HCT116 (cell line): ENCODE measurements around the gene RALGAPA1. TPM values are rescaled to one million over a fixed set of nuclear protein-coding genes. Genes with fewer than 3 reads are reported as not detected.
"Not testable (repeated sequence)": the region's sequence is repeated elsewhere in the genome, so short reads cannot be mapped to it uniquely, and the experiment has no call there.

Experiments
- ATAC-seq: fragments of 200-7000 bp; cut with Tn5 transposase; 2 replicates; pipeline ENCODE4 v1.9.1; 2020; ENCODE audit warnings: mild to moderate bottlenecking, moderate library complexity
- BruUV-seq: library from RNA; stranded (reverse); fragments of 400-500 nt; replicated peaks from 2 replicates; lab custom pipeline; 2021; lab: Mats Ljungman, UMichigan
- CTCF ChIA-PET: fragments of 300-600 bp; sonication (Branson Sonifier 250); formaldehyde crosslinking; loops from one replicate; lab custom pipeline; 2021; ENCODE audit warnings: antibody characterized with exemption; lab: Charles Lee
- POLR2A ChIA-PET: fragments of 300-600, 350-600 bp; sonication (Branson Sonifier 250); formaldehyde crosslinking; loops from one replicate; lab custom pipeline; 2021; ENCODE audit warnings: antibody characterized with exemption; lab: Charles Lee
- RAD21 ChIA-PET, 2 experiments: fragments of 300-600 bp; sonication (Branson Sonifier 250); formaldehyde crosslinking; loops; one replicate each; lab custom pipeline; 2023; ENCODE audit warnings: low total read pairs in 2 of 2; ENCODE audit not compliant: uncharacterized antibody in 2 of 2, unreplicated experiment in 2 of 2, low non-redundant PET in 1 of 2; lab: Charles Lee
- DNase-seq: peaks from one replicate; pipeline ENCODE4 v3.0.0-alpha.2; 2010; ENCODE audit warnings: low read depth, low spot score
- H2AFZ ChIP-seq: fragments of 200-600 bp; shearing (Covaris generic), sonication (generic); 2 replicates; pipeline ENCODE4 v1.6.1; 2017; ENCODE audit warnings: low read depth, mixed run types, mixed read lengths, antibody characterized with exemption, low read length; ENCODE audit not compliant: poor library complexity, severe bottlenecking
- H3K27ac ChIP-seq: 2 replicates; pipeline ENCODE4 v1.5.1; 2012; ENCODE audit warnings: low read depth, low read length
- H3K27me3 ChIP-seq: fragments of 200-600 bp; sonication (generic); 2 replicates; pipeline ENCODE4 v1.6.1; 2016; ENCODE audit warnings: mixed run types, low read length, mixed read lengths; ENCODE audit not compliant: insufficient read depth
- H3K36me3 ChIP-seq, 2 experiments: fragments of 200-500 bp in 1 of 2; fragments of 200-600 bp in 1 of 2; sonication (Bioruptor generic) in 1 of 2; sonication (generic) in 1 of 2; 2 replicates each; pipeline versions ENCODE4 v1.5.1 to v1.6.1; 2014 to 2016; ENCODE audit warnings: low read length in 2 of 2, inconsistent platforms in 1 of 2, mixed read lengths in 1 of 2, mixed run types in 1 of 2; ENCODE audit not compliant: insufficient read depth in 2 of 2, control insufficient read depth in 1 of 2
- H3K4me1 ChIP-seq, 2 experiments: fragments of 200-600 bp in 1 of 2; sonication (generic) in 1 of 2; 2 replicates each; pipeline versions ENCODE4 v1.5.1 to v1.6.1; 2012 to 2017; ENCODE audit warnings: low read length in 2 of 2, inconsistent platforms in 1 of 2, mild to moderate bottlenecking in 1 of 2, mixed read lengths in 1 of 2, mixed run types in 1 of 2, moderate library complexity in 1 of 2; ENCODE audit not compliant: insufficient read depth in 2 of 2, control insufficient read depth in 1 of 2
- H3K4me2 ChIP-seq: fragments of 200-600 bp; sonication (generic); 2 replicates; pipeline ENCODE4 v1.6.1; 2017; ENCODE audit warnings: mixed run types, low read length, mixed read lengths
- H3K4me3 ChIP-seq, 2 experiments: fragments of 200-600 bp in 1 of 2; sonication (generic) in 1 of 2; replicated peaks in 1 of 2; 2 replicates each; pipeline ENCODE4 v1.5.1; 2011 to 2016; ENCODE audit warnings: low read length in 2 of 2, control low read depth in 1 of 2, low read depth in 1 of 2, mild to moderate bottlenecking in 1 of 2, mixed read lengths in 1 of 2, mixed run types in 1 of 2
- H3K79me2 ChIP-seq: fragments of 200-600 bp; sonication (generic); 2 replicates; pipeline ENCODE4 v1.6.1; 2017; ENCODE audit warnings: mild to moderate bottlenecking, mixed run types, low read length, moderate library complexity, mixed read lengths; ENCODE audit not compliant: insufficient read depth
- H3K9ac ChIP-seq: fragments of 200-600 bp; sonication (generic); 2 replicates; pipeline ENCODE4 v1.6.1; 2016; ENCODE audit warnings: low read length, mixed read lengths
- H3K9me2 ChIP-seq: fragments of 200-600 bp; sonication (generic), shearing (Covaris generic); 2 replicates; pipeline ENCODE4 v1.6.1; 2017; ENCODE audit warnings: mixed run types, mild to moderate bottlenecking, moderate library complexity; ENCODE audit not compliant: insufficient read depth
- H3K9me3 ChIP-seq, 2 experiments: fragments of 200-500 bp in 1 of 2; fragments of 200-600 bp in 1 of 2; sonication (Bioruptor generic) in 1 of 2; sonication (generic) in 1 of 2; 2 replicates each; pipeline ENCODE4 v1.6.1; 2014 to 2017; ENCODE audit warnings: low read length in 2 of 2, mixed read lengths in 2 of 2, inconsistent platforms in 1 of 2, low read depth in 1 of 2, mild to moderate bottlenecking in 1 of 2, mixed run types in 1 of 2, moderate library complexity in 1 of 2; ENCODE audit not compliant: control insufficient read depth in 1 of 2, insufficient read depth in 1 of 2
- H4K20me1 ChIP-seq: fragments of 200-600 bp; sonication (generic), shearing (Covaris generic); 2 replicates; pipeline ENCODE4 v1.6.1; 2017; ENCODE audit warnings: mixed run types, mild to moderate bottlenecking, moderate library complexity; ENCODE audit not compliant: insufficient read depth
- CBX3 ChIP-seq: IDR thresholded peaks from 2 replicates; pipeline ENCODE4 v1.6.1; 2012; ENCODE audit warnings: low read depth
- CTCF ChIP-seq, 3 experiments: fragments of 200-600 bp in 1 of 3; sonication (generic) in 1 of 3; IDR thresholded peaks in 2 of 3; conservative IDR thresholded peaks in 1 of 3; 2 replicates each; pipeline ENCODE4 v1.5.1; 2012 to 2017; ENCODE audit warnings: low read depth in 2 of 3, low read length in 2 of 3, antibody characterized with exemption in 1 of 3, borderline replicate concordance in 1 of 3, control low read depth in 1 of 3, mild to moderate bottlenecking in 1 of 3, mixed read lengths in 1 of 3, mixed run types in 1 of 3, moderate library complexity in 1 of 3; ENCODE audit not compliant: insufficient read depth in 1 of 3
- ELF1 ChIP-seq: IDR thresholded peaks from 2 replicates; pipeline ENCODE4 v1.6.1; 2012; ENCODE audit warnings: low read depth, borderline replicate concordance
- EZH2 ChIP-seq: fragments of 200-600 bp; sonication (generic); IDR thresholded peaks from 2 replicates; pipeline ENCODE4 v1.6.1; 2017; ENCODE audit warnings: antibody characterized with exemption, mixed run types
- EZH2phosphoT487 ChIP-seq: fragments of 200-600 bp; IDR thresholded peaks from 2 replicates; pipeline ENCODE4 v1.6.1; 2018; ENCODE audit warnings: antibody characterized with exemption, borderline replicate concordance
- JUND ChIP-seq: IDR thresholded peaks from 2 replicates; pipeline ENCODE4 v1.6.1; 2012
- POLR2A ChIP-seq: IDR thresholded peaks from 2 replicates; pipeline ENCODE4 v1.7.0; 2011; ENCODE audit warnings: borderline replicate concordance; ENCODE audit not compliant: insufficient read depth, insufficient read length; ENCODE audit errors: extremely low read depth
- REST ChIP-seq: IDR thresholded peaks from 2 replicates; pipeline ENCODE4 v1.6.1; 2012; ENCODE audit warnings: low read depth
- SIN3A ChIP-seq: IDR thresholded peaks from 2 replicates; pipeline ENCODE4 v1.6.1; 2012; ENCODE audit warnings: low read depth
- SRF ChIP-seq: IDR thresholded peaks from 2 replicates; pipeline ENCODE4 v1.6.1; 2012; ENCODE audit warnings: low read depth
- YY1 ChIP-seq: IDR thresholded peaks from 2 replicates; pipeline ENCODE4 v1.6.1; 2011; ENCODE audit warnings: low read length, low read depth, moderate library complexity, mild to moderate bottlenecking; ENCODE audit not compliant: insufficient replicate concordance; ENCODE audit errors: extremely low read depth
- ZBTB33 ChIP-seq: IDR thresholded peaks from 2 replicates; pipeline ENCODE4 v1.6.1; 2011; ENCODE audit warnings: mild to moderate bottlenecking, low read length, moderate library complexity; ENCODE audit not compliant: insufficient replicate concordance; ENCODE audit errors: extremely low read depth
- ZFX ChIP-seq: fragments of 450-650 bp; IDR thresholded peaks from 2 replicates; pipeline ENCODE4 v1.6.1; 2017
- ZNF274 ChIP-seq: fragments of 200-500 bp; sonication (Bioruptor generic); IDR thresholded peaks from 2 replicates; pipeline ENCODE4 v1.6.1; 2014; ENCODE audit warnings: mild to moderate bottlenecking, low read depth, low read length, inconsistent platforms
- intact Hi-C: fragments of 100-400 bp; cut with micrococcal nuclease; formaldehyde crosslinking; loops from 2 replicates; pipeline ENCODE4 v1.10.0; 2022
- total RNA-seq: library from RNA; stranded (reverse); gene quantifications from one replicate; pipeline ENCODE4 v1.2.1, GENCODE V29; 2021; ENCODE audit not compliant: unreplicated experiment

RALGAPA1 gene
- total RNA-seq, 1 experiment from 2014 or later = 29.3 TPM

GRCh38 chr14:35777550-35777949, 31.5 kb downstream of the RALGAPA1 start:
- ATAC-seq, DNase-seq, H2AFZ ChIP-seq, POLR2A ChIA-PET, H3K27me3 ChIP-seq, H3K4me3 ChIP-seq, CTCF ChIA-PET, BruUV-seq, H3K4me2 ChIP-seq, H3K4me1 ChIP-seq, intact Hi-C loops, H3K27ac ChIP-seq, H3K36me3 ChIP-seq, H3K9me3 ChIP-seq, H4K20me1 ChIP-seq, RAD21 ChIA-PET, H3K9ac ChIP-seq, H3K9me2 ChIP-seq: not testable (repeated sequence)
- peaks cover 31% of the 10 kb centered on the region; the same call in 1 of the 2 replicates for H3K79me2 ChIP-seq

- CTCF ChIA-PET = no interaction called here
- no peak overlapping the region for H2AFZ ChIP-seq
- no peak overlapping the region for H3K9ac ChIP-seq
- no TSS peak for BruUV-seq
- no peaks in the 10 kb centered on the region for H3K9me3 ChIP-seq
- POLR2A ChIA-PET = no interaction called here
- no peak overlapping the region for H3K27ac ChIP-seq
- DNase-seq (no peak), ATAC-seq (no peak)
- no peaks in the 10 kb centered on the region for H3K36me3 ChIP-seq
- no peaks in the 10 kb centered on the region for H3K27me3 ChIP-seq
- no peak overlapping the region for H3K4me3 ChIP-seq
- RAD21 ChIA-PET = no interaction called here
- no peaks in the 10 kb centered on the region for H3K9me2 ChIP-seq
- intact Hi-C loops = no loop called here
- no peaks in the 10 kb centered on the region for H3K4me1 ChIP-seq
- peaks cover 31% of the 10 kb centered on the region; the same call in 1 of the 2 replicates for H3K79me2 ChIP-seq
- H3K4me2 ChIP-seq = no peak overlapping the region
- no peaks in the 10 kb centered on the region for H4K20me1 ChIP-seq
- TF ChIP-seq SIN3A (no peak), SRF (no peak), CTCF (IDR thresholded peaks at IDR 0.05 in 2 of 3, conservative IDR thresholded peaks at IDR 0.05 in 1 of 3; ENCODE audit: borderline replicate concordance in 1 of 3, insufficient read depth in 1 of 3, low read depth in 2 of 3, low read length in 2 of 3) (no peak), EZH2phosphoT487 (no peak), ZNF274 (no peak), REST (no peak), YY1 (no peak), POLR2A (no peak), ELF1 (no peak), ZFX (no peak), CBX3 (no peak), ZBTB33 (no peak), JUND (no peak), EZH2 (no peak)
Observed at GRCh38 chr14:35776823-35777222, 32.3 kb downstream of the RALGAPA1 start.
